H1 (cell line): ENCODE data around the gene C3orf20. TPM values are rescaled to one million over a fixed set of nuclear protein-coding genes. Genes with fewer than 3 reads are reported as not detected.

ENCODE experiments used
- CTCF ChIA-PET: fragments of 300-600 bp; sonication (Branson Sonifier 250); formaldehyde crosslinking; loops from one replicate; lab custom pipeline; 2021; ENCODE audit not compliant: partially characterized antibody; lab: Charles Lee
- POLR2A ChIA-PET: fragments of 300-600 bp; sonication (Branson Sonifier 250); formaldehyde crosslinking; loops from one replicate; lab custom pipeline; 2021; ENCODE audit warnings: inconsistent platforms; ENCODE audit not compliant: partially characterized antibody; lab: Charles Lee
- DNase-seq, 2 experiments: peaks; one replicate each; pipeline versions ENCODE4 v3.0.0 to v3.0.0-alpha.2; 2010 to 2022; ENCODE audit warnings: low spot score in 2 of 2, low read depth in 1 of 2, mixed read lengths in 1 of 2
- FAIRE-seq: peaks from 2 replicates; lab custom pipeline; 2011; peaks lifted over from hg19 to GRCh38; lab: Jason Lieb, UNC
- H2AFZ ChIP-seq: 2 replicates; pipeline ENCODE4 v1.8.1; 2012; ENCODE audit warnings: low read length, inconsistent platforms
- H2AK5ac ChIP-seq: 2 replicates; pipeline ENCODE4 v1.6.1; 2013; ENCODE audit warnings: low read depth, low read length
- H2BK120ac ChIP-seq: replicated peaks from 2 replicates; pipeline ENCODE3; 2013; ENCODE audit warnings: low read depth, low read length, inconsistent platforms
- H2BK12ac ChIP-seq: 2 replicates; pipeline ENCODE4 v1.6.1; 2013; ENCODE audit warnings: low read depth, low read length
- H2BK15ac ChIP-seq: 2 replicates; pipeline ENCODE4 v1.6.1; 2013; ENCODE audit warnings: low read length
- H2BK20ac ChIP-seq: 2 replicates; pipeline ENCODE4 v1.6.1; 2013; ENCODE audit warnings: low read length
- H2BK5ac ChIP-seq: 2 replicates; pipeline ENCODE4 v1.6.1; 2013; ENCODE audit warnings: low read depth, low read length
- H3K14ac ChIP-seq: 2 replicates; pipeline ENCODE4 v1.6.1; 2013; ENCODE audit warnings: inconsistent platforms; ENCODE audit not compliant: insufficient read length
- H3K18ac ChIP-seq: 2 replicates; pipeline ENCODE4 v1.6.1; 2013; ENCODE audit warnings: low read length; ENCODE audit errors: extremely low read depth
- H3K23ac ChIP-seq: 2 replicates; pipeline ENCODE4 v1.6.1; 2013; ENCODE audit warnings: inconsistent platforms; ENCODE audit not compliant: insufficient read length
- H3K23me2 ChIP-seq: 2 replicates; pipeline ENCODE4 v1.6.1; 2013; ENCODE audit warnings: low read depth, low read length
- H3K27ac ChIP-seq: 2 replicates; pipeline ENCODE4 v1.6.1; 2011; ENCODE audit warnings: low read depth, low read length, inconsistent platforms
- H3K27me3 ChIP-seq, 4 experiments: replicated peaks in 1 of 4; 1 replicate in 1 of 4; 2 replicates in 3 of 4; pipeline versions ENCODE4 v1.6.1 to v1.8.1; 2011 to 2013; ENCODE audit warnings: low read length in 3 of 4, mild to moderate bottlenecking in 3 of 4, inconsistent platforms in 2 of 4, mixed read lengths in 2 of 4, moderate library complexity in 1 of 4; ENCODE audit not compliant: control insufficient read depth in 3 of 4, insufficient read depth in 3 of 4; ENCODE audit errors: extremely low read depth in 1 of 4
- H3K36me3 ChIP-seq, 4 experiments: 2 replicates each; pipeline versions ENCODE4 v1.6.1 to v1.8.1; 2011 to 2013; ENCODE audit warnings: mild to moderate bottlenecking in 4 of 4, low read length in 3 of 4, moderate library complexity in 2 of 4, control low read depth in 1 of 4, inconsistent platforms in 1 of 4; ENCODE audit not compliant: insufficient read depth in 4 of 4, control insufficient read depth in 2 of 4
- H3K4ac ChIP-seq: replicated peaks from 2 replicates; pipeline ENCODE3; 2013; ENCODE audit warnings: low read length, low read depth, mixed read lengths, inconsistent platforms; ENCODE audit not compliant: insufficient read length
- H3K4me1 ChIP-seq, 4 experiments: replicated peaks in 1 of 4; 1 replicate in 1 of 4; 2 replicates in 3 of 4; pipeline versions ENCODE4 v1.6.1 to v1.8.1; 2011 to 2013; ENCODE audit warnings: low read length in 3 of 4, inconsistent platforms in 2 of 4, mixed read lengths in 1 of 4; ENCODE audit not compliant: insufficient read depth in 4 of 4, control insufficient read depth in 3 of 4
- H3K4me2 ChIP-seq, 2 experiments: 2 replicates each; pipeline versions ENCODE4 v1.6.1 to v1.8.1; 2011 to 2013; ENCODE audit warnings: low read depth in 2 of 2, low read length in 2 of 2, control low read depth in 1 of 2, inconsistent platforms in 1 of 2, mild to moderate bottlenecking in 1 of 2; ENCODE audit not compliant: insufficient read depth in 1 of 2
- H3K4me3 ChIP-seq, 4 experiments: fragments of 200-600, 300-600 bp in 1 of 4; sonication (generic), shearing (Covaris generic), sonication (Bioruptor Twin) in 1 of 4; 2 replicates each; pipeline versions ENCODE4 v1.5.1 to v1.8.1; 2011 to 2016; ENCODE audit warnings: low read length in 4 of 4, low read depth in 3 of 4, control low read depth in 2 of 4, inconsistent platforms in 2 of 4, mild to moderate bottlenecking in 2 of 4, mixed read lengths in 1 of 4, moderate library complexity in 1 of 4; ENCODE audit not compliant: insufficient read depth in 2 of 4; ENCODE audit errors: extremely low read depth in 1 of 4
- H3K56ac ChIP-seq: replicated peaks from 2 replicates; pipeline ENCODE3; 2013; ENCODE audit warnings: low read depth, mild to moderate bottlenecking, mixed read lengths, low read length, inconsistent platforms; ENCODE audit not compliant: insufficient read length
- H3K79me1 ChIP-seq: 2 replicates; pipeline ENCODE4 v1.6.1; 2013; ENCODE audit warnings: low read depth, low read length, control low read depth
- H3K79me2 ChIP-seq, 2 experiments: 2 replicates each; pipeline versions ENCODE4 v1.6.1 to v1.8.1; 2012 to 2013; ENCODE audit warnings: low read length in 2 of 2, mild to moderate bottlenecking in 2 of 2, inconsistent platforms in 1 of 2; ENCODE audit not compliant: insufficient read depth in 2 of 2, control insufficient read depth in 1 of 2
- H3K9ac ChIP-seq, 4 experiments: replicated peaks in 1 of 4; 1 replicate in 1 of 4; 2 replicates in 3 of 4; pipeline versions ENCODE4 v1.6.1 to v1.8.1; 2011 to 2013; ENCODE audit warnings: low read depth in 3 of 4, low read length in 3 of 4, control low read depth in 2 of 4, mild to moderate bottlenecking in 2 of 4, moderate library complexity in 2 of 4, inconsistent platforms in 1 of 4; ENCODE audit errors: extremely low read depth in 1 of 4
- H3K9me3 ChIP-seq, 2 experiments: 2 replicates each; pipeline versions ENCODE4 v1.6.1 to v1.8.1; 2012 to 2013; ENCODE audit warnings: mild to moderate bottlenecking in 2 of 2, moderate library complexity in 2 of 2, control low read depth in 1 of 2, inconsistent platforms in 1 of 2, low read depth in 1 of 2, low read length in 1 of 2, mixed read lengths in 1 of 2; ENCODE audit not compliant: insufficient read depth in 2 of 2
- H4K20me1 ChIP-seq, 2 experiments: replicated peaks in 1 of 2; 2 replicates each; pipeline versions ENCODE3 to v1.8.1; 2011 to 2013; ENCODE audit warnings: inconsistent platforms in 2 of 2, low read length in 2 of 2, mild to moderate bottlenecking in 1 of 2; ENCODE audit not compliant: insufficient read depth in 2 of 2, control insufficient read depth in 1 of 2
- H4K5ac ChIP-seq: 2 replicates; pipeline ENCODE4 v1.6.1; 2013; ENCODE audit warnings: low read length, low read depth, mixed read lengths, inconsistent platforms; ENCODE audit not compliant: insufficient read length
- H4K8ac ChIP-seq: 2 replicates; pipeline ENCODE4 v1.8.0; 2013; ENCODE audit warnings: mild to moderate bottlenecking, moderate library complexity, low read length, inconsistent platforms; ENCODE audit not compliant: insufficient read depth; ENCODE audit errors: extremely low read depth
- H4K91ac ChIP-seq: replicated peaks from 2 replicates; pipeline ENCODE3; 2013; ENCODE audit warnings: low read length, mixed read lengths, inconsistent platforms; ENCODE audit not compliant: insufficient read length
- KDM1A ChIP-seq: fragments of 200-600, 300-600 bp; sonication (generic); IDR thresholded peaks from 2 replicates; pipeline ENCODE4 v1.7.1; 2016; ENCODE audit warnings: mild to moderate bottlenecking, low read length, borderline replicate concordance
- KDM5A ChIP-seq: fragments of 200-600 bp; IDR thresholded peaks from 2 replicates; pipeline ENCODE4 v1.7.1; 2012; ENCODE audit warnings: mild to moderate bottlenecking, low read length, inconsistent platforms, mixed read lengths
- WGBS, 2 experiments: shearing (Covaris generic) in 1 of 2; methylation state at CpG; one replicate each; pipeline versions ENCODE4 v1.1.6 to v1.1.7; 2013 to 2015; ENCODE audit warnings: low lambda C conversion rate in 2 of 2, mixed read lengths in 2 of 2, inconsistent platforms in 1 of 2, low coverage in 1 of 2, missing lambda C conversion rate in 1 of 2; ENCODE audit not compliant: insufficient replicate concordance in 2 of 2, insufficient coverage in 1 of 2, insufficient read length in 1 of 2; ENCODE audit errors: extremely low coverage in 1 of 2, missing lambda C conversion rate in 1 of 2; 5-methylcytosine and 5-hydroxymethylcytosine counted together
- polyA plus RNA-seq, 7 experiments: library from polyadenylated mRNA; depleted of rRNA in 3 of 7; stranded (reverse) in 5 of 7; unstranded in 2 of 7; fragments of >200 nt in 5 of 7; fragments of 200-250 nt in 2 of 7; gene quantifications; 1 replicate in 5 of 7; 2 replicates in 1 of 7; 4 replicates in 1 of 7; pipeline versions ENCODE4 v1.2.1 to v1.2.3, GENCODE V29; 2011 to 2013; ENCODE audit warnings: missing spikeins in 2 of 7, mixed read lengths in 2 of 7
- total RNA-seq: library from RNA; stranded (reverse); fragmentation: NEBNext Ultra II Directional; extraction: Animal tissue kit (Norgen Biotek cat#: 25700); gene quantifications from 2 replicates; pipeline ENCODE4 v1.2.1, GENCODE V29; 2021

Gene C3orf20
- total and polyA plus RNA-seq, 2 of the 8 experiments (the other 6 are each of a cell fraction or from before 2014, with no cell fraction given): not detected

- no peak overlapping the region for H4K91ac ChIP-seq
- no peak overlapping the region for H2BK15ac ChIP-seq
- no peaks in the 10 kb centered on the region for H3K9me3 ChIP-seq
- no peak overlapping the region for H3K56ac ChIP-seq
- H2BK120ac ChIP-seq: no peak overlapping the region
- no peaks in the 10 kb centered on the region for H3K36me3 ChIP-seq
- peaks cover 3% of the 10 kb centered on the region; the same call in 1 of the 2 replicates for H3K23me2 ChIP-seq
- no peak overlapping the region for H4K5ac ChIP-seq
- no peaks in the 10 kb centered on the region for H4K20me1 ChIP-seq
- CTCF ChIA-PET: interaction anchor here (1.0 to 3.8 kb wide), 7 partner anchors 13 to 97 kb away, joined by 3 to 16 read pairs (median 3); no protein-coding TSS in a partner anchor
- H2BK12ac ChIP-seq: no peak overlapping the region
- no peak overlapping the region for H3K23ac ChIP-seq
- H2BK20ac ChIP-seq: no peak overlapping the region
- no peak overlapping the region for H4K8ac ChIP-seq
- H2AFZ ChIP-seq: no peak overlapping the region
- H3K27me3 ChIP-seq: peaks cover 0 to 13% (median 10%) of the 10 kb centered on the region in 4 experiments; a peak in 5 of 7 replicates
- H3K4me2 ChIP-seq: no peak overlapping the region
- no peak overlapping the region for H3K18ac ChIP-seq
- H3K4me1 ChIP-seq: peaks cover 0 to 4% (median 1%) of the 10 kb centered on the region in 4 experiments; a peak in 3 of 7 replicates
- no peak overlapping the region for H3K4ac ChIP-seq
- no peak overlapping the region for H3K27ac ChIP-seq
- no peaks in the 10 kb centered on the region for H3K79me1 ChIP-seq
- no peaks in the 10 kb centered on the region for H3K79me2 ChIP-seq
- POLR2A ChIA-PET: interaction anchor here (1.3 kb wide), 1 partner anchor 20 kb away, joined by 3 read pairs; no protein-coding TSS in a partner anchor
- no peak overlapping the region for H2BK5ac ChIP-seq
- no peak overlapping the region for H3K4me3 ChIP-seq
- DNase-seq (no peak), FAIRE-seq (no peak)
- WGBS, 2 experiments: 94% methylated on average over 3 of the region's 3 CpGs; no CpG with 5 or more reads in 1 of the 2 experiments
- peak; percentile 58; the same call in 1 of the 2 replicates for TF ChIP-seq KDM1A
- TF ChIP-seq KDM5A: no peak
- no peak overlapping the region for H2AK5ac ChIP-seq
- no peak overlapping the region for H3K14ac ChIP-seq
- no peak overlapping the region for H3K9ac ChIP-seq
These were observed 141.4 kb downstream of the C3orf20 start for GRCh38 chr3:14816359-14816758.
